HK-2 (cell line): Measurements from ENCODE around the gene COL16A1.

Source experiments
- DNase-seq: peaks from one replicate; pipeline ENCODE4 v3.0.0-alpha.2; 2018; ENCODE audit not compliant: unreplicated experiment

Gene COL16A1

GRCh38 chr1:31665234-31665878, 38.5 kb downstream of the COL16A1 start:
- DNase-seq = no peak

DNA sequence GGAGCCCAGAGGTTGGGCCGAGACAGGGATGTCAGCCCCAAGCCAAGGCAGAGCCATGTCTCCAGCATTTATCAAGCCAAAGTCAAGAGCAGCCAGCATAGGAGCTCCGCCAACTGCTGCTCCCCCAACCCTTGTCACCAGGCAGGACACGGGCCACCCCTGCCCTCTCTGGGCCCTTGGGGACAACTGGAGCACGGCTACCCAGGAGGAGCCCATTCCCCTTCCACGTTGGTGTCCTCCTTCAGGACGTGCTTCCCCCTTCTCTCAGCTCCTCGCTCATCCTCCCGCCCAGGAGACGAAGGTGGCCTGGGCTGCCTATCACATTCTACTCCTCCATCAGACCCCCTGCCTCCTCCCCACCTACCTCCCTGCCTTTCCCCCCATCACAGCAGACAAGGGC, 39.3 kb downstream of the COL16A1 start:
- no peak for DNase-seq

GRCh38 chr1:31663622-31664452, 40.0 kb downstream of the COL16A1 start:
- DNase-seq = peak; percentile 57

- DNase-seq = no peak
These were observed 41.4 kb downstream of the COL16A1 start for GRCh38 chr1:31662463-31662862.

DNA sequence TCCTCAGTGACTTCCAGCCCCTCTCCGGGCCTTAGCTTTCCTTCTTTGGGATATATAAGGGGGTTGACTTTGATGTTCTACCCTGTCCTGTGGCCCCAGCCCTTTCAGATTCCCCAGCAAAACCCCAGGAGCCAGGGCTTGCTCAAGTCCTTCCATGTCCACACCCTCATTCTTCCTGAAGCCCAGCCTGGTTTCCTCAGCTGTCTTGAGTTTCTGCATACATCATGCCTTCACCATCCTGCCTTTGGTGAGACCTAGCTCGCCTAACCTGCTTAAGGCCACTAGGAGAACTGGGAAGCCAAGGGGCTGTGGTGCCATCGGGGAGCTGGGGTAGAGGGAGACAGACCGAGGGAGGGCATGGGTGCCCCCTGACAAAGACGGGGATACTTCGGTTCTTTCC, 42.0 kb downstream of the COL16A1 start:
- DNase-seq = no peak

DNA sequence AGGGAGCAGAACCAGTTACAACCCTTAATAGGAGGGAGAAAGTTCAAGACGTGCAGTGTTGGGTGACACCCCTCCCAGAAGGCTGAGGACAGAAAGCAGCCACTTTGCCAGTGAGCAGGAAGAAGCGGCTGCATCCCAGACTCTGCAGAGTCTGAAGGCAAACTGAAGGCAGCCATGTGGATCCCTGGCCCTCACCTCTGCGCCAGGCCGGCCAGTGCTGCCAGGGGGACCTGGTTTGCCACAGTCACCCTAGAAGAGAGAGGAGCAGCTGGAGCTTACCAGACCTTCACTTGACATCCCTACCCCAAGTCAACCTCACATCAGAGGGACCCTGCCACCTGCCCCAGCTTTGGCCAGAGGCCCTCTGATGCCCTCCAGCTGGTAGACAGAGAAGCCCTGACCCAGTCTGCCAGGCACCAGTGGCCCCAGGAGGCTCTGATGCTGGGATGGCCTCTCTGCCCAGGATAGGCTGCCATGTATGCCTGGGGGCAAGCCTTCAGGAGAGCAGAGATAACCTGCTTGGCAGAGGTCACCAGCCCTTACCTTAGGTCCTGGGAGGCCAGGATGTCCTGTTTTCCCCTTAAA, 42.9 kb downstream of the COL16A1 start:
- DNase-seq = no peak

GRCh38 chr1:31659889-31660288, 43.9 kb downstream of the COL16A1 start:
- DNase-seq = no peak

DNA sequence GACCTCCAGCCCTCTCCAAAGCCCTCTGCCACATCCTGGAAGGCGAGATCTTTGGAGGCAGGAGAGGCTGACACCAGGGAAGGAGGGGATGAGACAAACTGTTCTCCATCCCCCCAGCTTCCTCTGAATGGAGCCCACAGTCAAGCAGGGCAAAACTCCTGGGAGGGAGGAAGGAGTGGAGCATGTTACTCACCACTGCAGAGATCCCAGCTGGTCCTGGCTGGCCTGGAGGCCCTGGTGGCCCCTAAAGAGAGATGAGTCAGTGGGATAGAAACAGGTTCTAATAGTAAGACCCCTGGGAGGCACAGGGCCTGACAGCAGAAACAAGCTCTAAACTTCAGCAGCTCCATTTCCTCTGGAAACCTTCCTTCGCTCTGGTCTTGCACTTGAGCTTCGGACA, 45.1 kb downstream of the COL16A1 start:
- DNase-seq = no peak

DNA sequence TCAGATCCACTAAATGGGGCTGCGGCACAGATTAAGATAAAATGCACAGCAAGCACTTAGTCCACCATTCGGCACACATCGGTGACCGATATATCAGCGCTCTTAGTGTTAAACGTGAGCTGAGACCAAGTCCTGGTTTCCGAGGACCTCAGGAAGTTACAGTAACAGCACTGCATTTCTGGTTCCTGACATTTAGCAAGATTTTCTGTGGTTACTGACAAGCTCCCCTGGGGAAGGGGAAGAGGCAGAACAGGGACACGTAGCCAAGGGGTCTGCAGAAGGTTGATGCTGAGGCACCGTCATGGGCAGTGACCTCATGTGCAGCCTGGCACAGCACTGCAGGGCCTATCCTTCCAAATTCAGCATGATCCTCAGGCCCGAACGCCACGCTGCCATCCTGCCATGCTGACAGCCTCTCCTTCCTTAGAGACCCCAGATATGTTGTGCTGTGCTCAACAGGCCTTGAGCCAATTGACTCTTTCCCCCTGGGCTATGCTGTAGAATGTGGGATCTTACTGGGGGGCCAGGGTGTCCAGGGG, 45.8 kb downstream of the COL16A1 start:
- DNase-seq = no peak

DNA sequence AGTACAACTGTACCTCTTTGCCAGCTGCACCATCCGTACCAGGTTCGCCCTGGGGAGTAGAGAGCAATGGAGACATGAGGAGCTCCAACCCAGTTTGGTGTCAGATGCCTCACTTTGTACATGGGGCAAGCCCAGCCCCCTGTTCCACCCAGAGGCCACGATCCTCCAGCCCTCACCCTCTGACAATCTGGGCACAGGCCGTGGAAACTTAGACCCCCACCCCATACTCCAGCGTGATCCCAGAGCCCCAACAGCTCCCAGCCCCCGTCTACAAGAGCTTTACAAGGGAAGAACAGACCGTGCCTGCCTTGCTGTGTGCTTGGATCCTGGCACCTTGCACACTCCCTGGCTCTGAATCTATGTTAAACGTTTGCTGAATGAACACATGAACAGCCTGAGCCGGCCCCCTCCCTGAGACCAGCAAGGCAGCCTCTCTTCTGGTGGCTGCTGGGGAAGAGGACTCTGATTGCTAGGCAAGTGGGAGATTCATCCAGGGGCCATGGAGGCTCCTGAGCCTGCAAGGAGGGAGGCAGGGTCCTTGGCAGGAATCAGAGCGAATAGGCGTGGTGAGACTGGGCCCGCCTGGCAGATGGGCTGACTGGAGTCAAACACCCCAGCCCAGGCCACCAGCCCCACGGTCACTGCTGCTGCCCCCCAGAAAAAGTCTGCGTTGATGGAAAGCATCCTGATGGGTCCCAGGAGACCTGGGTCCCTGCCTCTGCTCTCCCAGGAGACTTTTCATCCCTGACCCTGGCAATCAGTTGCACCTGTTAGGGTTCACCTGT, 46.6 kb downstream of the COL16A1 start:
- no peak for DNase-seq

GRCh38 chr1:31655756-31656155, 48.1 kb downstream of the COL16A1 start:
- DNase-seq = no peak

DNA sequence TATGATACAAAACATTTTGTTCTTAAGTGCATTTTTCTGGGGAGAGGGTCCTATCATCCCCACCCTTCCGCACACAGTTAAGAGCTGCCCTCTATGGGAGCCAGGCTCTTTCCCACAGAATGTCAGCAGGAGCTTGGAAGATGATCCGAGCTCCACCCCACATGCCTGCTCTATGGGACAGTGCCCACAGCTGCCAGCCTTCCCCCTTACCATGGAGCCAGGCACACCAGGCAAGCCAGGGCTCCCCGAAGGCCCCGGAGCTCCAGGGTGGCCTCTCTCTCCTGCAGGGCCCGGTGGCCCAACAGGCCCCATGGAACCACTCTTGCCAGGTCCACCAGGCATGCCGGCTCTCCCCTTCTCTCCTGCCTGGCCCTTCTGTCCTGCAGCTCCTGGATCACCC, 48.7 kb downstream of the COL16A1 start:
- no peak for DNase-seq

DNA sequence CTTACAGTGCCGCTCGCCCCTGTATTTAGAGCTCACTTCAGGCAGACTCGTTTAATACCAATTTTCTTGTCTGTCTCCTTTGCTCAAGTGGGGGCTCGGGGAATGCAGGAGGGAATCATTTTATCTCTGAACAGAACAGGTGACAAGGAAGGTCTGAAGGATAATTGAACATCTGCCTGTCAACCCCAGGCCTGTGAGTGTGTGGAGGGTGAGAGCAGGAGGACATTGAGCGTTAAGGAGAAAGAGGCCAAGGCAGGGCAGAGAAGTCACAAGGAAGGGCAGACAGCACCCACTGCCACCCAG, 49.4 kb downstream of the COL16A1 start:
- no peak for DNase-seq

DNA sequence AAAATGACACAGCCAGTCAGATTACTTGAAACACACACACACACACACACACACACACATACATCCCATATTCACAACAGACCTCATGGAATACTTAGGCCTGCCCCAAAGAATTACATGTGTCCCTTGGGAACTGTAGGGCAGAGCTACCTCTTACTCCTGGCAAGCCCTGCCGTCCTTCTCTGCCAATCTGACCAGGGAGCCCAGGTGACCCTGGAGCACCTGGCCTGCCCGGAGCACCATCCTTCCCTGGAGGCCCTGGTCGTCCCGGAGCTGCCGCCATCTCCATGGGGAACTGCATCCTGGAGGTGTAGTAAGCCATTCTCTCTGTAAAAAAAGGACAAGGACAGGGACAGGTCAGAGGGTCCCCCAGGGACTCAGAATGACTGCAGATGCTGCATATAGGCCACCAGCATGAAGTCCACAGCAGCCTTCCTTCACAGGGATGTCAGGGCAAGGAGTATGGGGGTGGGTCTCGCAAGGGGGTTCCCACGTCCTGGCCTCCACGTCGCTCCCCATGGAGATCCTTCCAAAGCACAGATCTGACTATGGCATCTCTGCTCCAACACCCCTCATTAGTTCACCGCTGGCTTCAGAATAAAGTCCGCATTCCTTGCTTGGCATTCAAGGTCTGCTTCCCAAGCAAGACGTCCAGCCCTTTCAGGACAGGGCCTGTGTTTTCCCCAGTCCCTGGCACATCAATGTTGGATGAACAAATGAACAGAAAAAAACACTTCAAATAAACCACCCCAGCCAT, 49.9 kb downstream of the COL16A1 start:
- no peak for DNase-seq

DNA sequence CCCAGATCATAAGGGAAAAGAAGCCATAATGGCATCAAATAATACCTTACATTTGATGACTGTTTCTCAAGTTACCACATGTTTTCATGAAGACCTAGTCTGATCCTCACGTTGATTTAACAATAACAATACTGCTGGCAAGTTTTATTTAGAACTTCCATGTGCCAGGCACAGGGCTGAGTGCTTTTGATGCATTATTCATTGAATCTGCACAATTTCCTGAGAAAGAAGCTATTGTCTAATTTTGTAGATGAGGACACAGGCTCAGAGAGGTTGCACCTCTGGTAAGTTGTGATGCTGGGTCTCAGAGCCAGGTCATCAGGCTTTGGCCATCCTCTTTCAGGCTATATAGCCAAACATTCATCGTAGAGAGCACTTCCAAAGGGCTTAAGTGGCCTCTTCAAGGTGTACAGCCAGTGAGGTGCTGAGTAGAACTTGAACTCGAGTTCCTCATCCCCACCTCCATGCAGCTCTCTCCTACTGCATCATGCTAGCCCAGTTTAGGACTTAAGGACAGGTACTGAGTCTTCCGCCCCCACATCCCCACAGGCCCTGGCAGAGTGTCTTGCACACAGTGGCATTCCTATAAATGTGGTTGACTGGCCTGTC, 50.8 kb downstream of the COL16A1 start:
- DNase-seq = no peak

DNA sequence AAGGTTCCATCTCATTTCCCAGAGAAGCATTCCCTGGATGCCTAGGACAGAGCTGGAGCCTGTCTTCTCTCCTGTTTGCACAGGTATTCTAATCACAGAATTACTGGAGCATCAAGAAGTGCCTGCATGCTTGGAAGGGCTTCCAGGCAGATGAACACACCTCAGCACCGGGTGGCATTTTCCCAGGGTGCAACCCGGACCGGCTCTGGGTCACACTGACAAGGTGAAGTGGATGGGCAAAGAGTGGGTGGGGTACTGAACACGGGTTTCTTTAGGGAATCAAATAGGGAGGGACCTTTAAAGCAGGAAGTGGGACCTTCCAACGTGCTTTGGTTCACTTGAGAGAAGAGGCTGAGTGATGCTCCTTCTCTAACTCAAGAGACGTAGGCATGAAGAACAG, 52.1 kb downstream of the COL16A1 start:
- no peak for DNase-seq

DNA sequence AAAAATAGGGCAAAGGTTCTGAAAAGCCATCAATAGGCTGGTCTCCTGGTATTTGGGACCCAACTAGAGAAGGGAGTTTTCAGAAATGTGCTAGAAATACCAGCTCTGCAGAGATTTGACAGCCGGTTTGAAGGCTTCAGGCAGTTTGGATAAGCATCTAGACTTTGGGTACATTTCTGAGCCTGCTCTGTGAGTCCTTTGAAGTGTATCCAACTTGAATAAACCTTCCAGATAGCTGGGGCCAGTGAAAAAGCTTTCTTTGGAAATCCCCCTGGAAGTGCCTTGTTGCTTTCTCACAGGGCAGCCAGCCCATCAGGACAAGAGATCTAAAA, 52.8 kb downstream of the COL16A1 start:
- no peak for DNase-seq

- DNase-seq = no peak
These were observed 53.4 kb downstream of the COL16A1 start for GRCh38 chr1:31650161-31651088.

- DNase-seq = no peak
These were observed 55.0 kb downstream of the COL16A1 start for GRCh38 chr1:31648641-31649357.
